Measurements from ENCODE around the gene AP1M1.

The AP1M1 gene

DNA sequence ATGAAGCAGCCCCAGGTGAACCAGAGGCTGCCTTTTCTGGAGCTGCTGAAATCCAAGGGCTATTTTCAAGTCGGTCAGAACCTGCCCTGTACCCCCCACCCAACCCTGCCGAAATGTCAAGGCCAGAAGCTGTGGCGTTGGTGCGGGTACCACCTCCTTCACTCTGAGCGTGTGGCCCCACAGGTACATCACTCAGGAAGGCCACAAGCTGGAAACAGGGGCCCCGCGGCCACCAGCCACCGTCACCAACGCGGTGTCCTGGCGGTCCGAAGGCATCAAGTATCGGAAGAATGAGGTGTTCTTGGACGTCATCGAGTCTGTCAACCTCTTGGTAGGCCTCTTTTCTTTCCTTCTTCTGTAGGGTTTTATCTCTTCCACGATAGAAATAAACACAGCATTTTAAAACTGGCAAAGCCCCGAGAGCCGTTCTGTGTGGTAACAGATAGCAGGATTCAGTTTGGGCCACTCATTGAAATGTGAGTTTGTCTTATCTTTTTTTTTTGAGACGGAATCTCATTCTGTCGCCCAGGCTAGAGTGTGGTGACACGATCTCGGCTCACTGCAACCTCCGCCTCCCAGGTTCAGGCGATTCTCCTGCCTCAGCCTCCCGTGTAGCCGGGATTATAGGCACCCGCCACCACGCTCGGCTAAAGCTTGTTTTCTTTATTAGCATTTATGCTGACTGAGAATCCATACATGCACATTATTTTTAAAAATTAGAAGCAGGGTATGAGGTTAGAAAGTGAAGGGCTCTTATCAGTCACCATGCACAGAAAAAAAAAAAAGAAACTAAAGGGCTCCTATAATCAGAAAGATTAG is 11.3 kb downstream of the AP1M1 start:
- DNase-seq: no peak

- DNase-seq: no peak
These were observed 12.5 kb downstream of the AP1M1 start for GRCh38 chr19:16210168-16210567.

DNA sequence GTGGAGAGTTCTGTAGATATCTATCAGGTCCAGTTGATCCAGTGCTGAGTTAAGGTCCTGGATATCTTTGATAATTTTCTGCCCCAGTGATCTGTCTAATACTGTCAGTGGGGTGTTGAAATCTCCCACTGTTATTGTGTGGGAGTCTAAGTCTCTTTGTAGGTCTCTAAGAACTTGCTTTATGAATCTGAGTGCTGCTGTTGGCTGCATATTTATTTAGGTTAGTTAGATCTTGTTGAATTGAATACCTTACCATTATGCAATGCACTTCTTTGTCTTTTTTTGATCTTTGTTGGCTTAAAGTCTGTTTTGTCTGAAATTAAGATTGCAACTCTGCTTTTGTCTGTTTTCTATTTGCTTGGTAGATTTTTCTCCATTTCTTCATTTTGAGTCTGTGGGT is 15.4 kb downstream of the AP1M1 start:
- no peak for DNase-seq

GRCh38 chr19:16216744-16217670 is 19.3 kb downstream of the AP1M1 start:
- no peak for DNase-seq

DNA sequence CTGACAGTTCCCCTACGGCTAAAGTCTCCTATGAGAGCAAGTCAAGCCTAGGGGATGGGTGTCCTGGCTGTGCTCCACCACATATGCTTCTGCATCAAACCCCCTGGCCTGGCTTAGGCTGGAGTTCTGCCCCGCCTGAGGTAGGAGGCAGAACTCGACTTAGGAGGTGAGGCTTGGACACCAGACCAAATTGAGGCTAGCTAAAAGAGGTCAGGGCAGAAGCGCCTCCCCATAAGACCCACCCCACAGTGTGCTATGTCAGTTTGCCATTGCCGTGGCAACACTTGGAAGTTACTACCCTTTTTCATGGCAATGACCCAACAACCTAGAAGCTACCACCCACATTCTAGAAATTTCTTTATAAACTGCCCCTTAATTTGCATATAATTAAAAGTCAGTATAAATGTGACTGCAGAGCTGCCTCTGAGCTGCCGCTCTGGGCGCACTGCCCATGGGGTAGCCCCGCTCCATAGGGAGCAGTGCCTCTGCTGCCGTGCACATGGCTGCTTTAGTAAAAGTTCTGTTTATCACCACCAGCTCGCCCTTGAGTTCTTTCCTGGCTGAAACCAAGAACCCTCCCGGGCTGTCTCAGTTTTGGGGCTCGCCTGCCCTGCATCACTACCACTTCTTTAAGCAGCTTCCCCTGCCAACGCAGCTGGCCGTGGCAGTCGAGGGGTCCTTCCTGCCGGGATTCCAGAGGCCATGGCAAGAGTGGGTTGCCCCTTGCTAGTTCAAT is 20.2 kb downstream of the AP1M1 start:
- DNase-seq: no peak

DNA sequence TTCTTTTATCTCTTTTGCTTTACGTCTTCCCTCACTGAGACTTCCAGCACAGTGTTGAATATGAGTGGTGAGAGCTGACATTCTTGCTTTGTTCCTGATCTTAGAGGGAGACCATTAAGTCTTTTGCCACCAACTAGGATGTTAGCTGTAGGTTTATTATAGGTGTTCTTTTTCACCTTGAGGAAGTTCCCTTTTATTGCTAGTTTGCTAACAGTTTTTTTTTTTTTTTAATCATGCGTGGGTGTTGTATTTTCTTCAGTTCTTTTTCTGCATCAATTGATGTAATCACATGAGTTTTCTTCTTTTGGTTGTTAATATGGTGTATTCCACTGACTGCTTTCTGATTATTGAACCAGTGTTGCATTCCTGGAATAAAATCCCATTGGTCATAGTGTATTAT is 21.1 kb downstream of the AP1M1 start:
- no peak for DNase-seq

DNA sequence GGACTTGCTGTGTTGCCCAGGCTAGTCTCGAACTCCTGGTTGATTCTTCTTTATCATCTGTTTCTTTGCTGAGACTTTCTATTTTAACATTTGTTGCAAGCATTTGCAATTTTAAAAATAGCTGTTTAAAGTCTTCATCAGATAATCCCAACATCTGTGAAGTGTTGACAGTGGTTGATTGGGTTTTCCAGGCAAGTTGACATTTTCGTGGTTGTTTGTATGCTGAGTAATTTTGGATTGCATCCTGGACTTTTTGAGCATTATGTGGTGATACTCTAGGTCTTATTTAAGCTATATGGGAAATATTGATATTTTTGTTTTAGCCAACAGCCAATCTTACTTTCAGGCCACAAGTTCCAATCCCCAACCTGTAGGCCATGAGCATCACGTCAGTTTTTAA is 25.1 kb downstream of the AP1M1 start:
- no peak for DNase-seq

DNA sequence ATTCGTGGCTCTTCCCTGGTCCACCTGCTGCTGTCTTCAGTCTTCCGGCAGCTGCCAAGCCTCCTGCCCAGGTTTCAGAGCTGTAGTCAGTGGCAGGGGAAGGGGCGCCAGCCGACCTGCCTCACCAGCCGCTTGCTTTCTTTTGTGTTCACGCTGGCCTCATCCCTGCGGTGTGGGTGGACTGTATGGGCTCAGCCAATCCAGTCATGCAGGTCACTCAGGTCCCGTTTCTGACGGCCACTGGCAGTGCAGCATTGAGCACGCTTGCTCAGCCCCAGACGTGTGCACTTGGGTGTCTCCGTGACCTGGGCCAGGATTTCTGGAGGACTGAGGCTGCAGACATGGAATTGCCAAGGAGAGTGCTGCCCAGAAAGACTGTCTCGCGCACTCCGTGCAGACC is 26.0 kb downstream of the AP1M1 start:
- DNase-seq: no peak

GRCh38 chr19:16224293-16225045 is 26.8 kb downstream of the AP1M1 start:
- no peak for DNase-seq

GRCh38 chr19:16225279-16226183 is 27.8 kb downstream of the AP1M1 start:
- DNase-seq: no peak

- DNase-seq: no peak
These were observed 28.5 kb downstream of the AP1M1 start for GRCh38 chr19:16226184-16226591.

- no peak for DNase-seq
These were observed 29.4 kb downstream of the AP1M1 start for GRCh38 chr19:16226878-16227836.

DNA sequence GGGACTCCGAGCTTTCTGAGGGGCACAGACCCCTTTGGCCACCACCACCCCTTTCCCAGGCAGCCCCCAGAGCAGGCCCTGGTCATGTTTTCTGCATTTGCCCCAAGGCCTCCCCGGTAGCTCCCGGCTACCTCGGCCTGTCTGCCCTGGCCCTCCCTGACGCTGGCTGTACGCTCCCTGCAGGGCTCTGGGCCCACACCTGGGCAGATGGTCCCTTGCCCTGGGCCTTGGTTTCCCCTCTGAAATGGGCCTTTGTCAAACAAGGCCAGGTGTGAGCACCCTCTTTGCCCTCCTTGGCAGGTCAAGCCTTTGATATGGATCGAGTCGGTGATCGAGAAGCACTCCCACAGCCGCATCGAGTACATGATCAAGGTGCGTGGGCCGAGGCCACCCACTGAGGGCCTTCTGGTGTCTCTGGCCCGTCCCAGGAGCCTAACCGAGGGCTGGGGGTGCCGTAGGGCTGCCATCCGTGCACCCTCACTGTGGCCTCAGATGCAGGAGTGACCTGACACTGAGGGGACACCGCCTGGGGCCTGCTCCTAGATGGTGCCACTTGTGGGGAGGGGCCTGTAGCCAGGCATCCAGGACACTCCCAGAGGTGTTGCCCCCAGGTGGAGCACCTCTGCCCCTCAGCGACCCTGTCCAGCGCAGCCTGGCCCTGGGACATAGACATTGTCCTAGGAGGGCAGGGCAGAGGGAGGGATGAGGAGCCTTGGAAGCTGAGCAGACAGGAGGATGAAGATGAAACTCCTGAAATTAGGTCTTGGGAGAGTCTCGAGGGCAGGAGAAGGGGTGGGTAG is 30.3 kb downstream of the AP1M1 start:
- DNase-seq: no peak

DNA sequence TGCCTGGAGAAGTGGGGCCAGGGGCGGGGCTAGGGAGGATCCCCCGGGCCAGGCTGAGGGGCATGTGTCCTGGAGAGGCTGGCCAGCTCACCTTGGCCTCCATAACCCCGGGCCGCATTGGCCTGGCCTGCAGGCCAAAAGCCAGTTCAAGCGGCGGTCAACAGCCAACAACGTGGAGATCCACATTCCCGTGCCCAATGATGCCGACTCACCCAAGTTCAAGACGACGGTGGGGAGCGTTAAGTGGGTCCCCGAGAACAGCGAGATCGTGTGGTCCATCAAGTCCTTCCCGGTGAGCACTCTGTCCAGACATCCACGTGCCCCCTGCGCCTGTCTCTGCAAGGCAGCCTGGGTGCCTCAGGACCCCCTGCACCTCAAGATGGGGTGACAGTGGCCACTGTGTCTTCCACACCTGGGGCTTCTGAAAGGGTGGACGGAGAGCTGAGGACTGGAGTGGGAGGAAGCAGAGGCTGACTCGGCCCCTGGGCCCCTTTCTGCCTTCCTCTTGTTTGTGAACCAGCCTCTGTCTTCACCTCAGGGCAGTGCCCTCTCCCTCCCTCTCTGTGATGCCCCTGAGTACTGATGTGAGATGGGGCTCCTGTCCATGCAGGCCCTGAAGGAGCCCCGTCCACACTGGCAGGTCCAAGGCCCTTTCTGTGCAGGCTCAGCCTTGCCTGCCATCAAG is 31.1 kb downstream of the AP1M1 start:
- no peak for DNase-seq

GRCh38 chr19:16229322-16229641 is 31.6 kb downstream of the AP1M1 start:
- no peak for DNase-seq

DNA sequence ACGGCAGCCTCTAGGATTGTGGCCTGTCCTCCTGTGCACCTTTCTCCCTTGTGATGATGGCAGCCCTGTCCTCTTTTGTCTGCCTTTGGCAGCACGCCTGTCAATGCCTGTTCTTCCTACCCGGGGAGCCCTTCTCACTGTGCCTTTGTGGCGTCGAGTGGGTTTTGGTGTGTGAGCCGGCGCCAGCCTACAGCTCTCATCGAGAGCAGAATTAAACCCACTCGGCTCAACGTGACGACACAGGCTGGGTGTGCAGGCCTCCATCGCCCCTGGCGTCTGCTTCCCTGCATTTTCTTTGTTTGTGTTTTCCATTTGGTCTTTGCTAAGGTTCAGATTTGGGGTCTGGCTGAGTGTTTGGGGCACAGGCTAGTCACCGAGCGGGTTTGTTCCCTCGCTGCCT is 34.4 kb downstream of the AP1M1 start:
- DNase-seq: no peak

GRCh38 chr19:16232568-16232967 is 34.9 kb downstream of the AP1M1 start:
- no peak for DNase-seq

- no peak for DNase-seq
These were observed 35.5 kb downstream of the AP1M1 start for GRCh38 chr19:16233081-16233776.

Data from NCI-H748 treated with DMSO at 0.1 percent for 48 hours (cell line).